GM12864 (cell line): ENCODE data around the gene MTG2.

ENCODE experiments used
- DNase-seq: peaks from one replicate; pipeline ENCODE4 v3.0.0-alpha.2; 2011; ENCODE audit warnings: low read depth
- H3K4me3 ChIP-seq: 2 replicates; pipeline ENCODE4 v1.5.1; 2011; ENCODE audit warnings: mild to moderate bottlenecking, low read depth, low read length, control low read depth
- CTCF ChIP-seq: IDR thresholded peaks from 2 replicates; pipeline ENCODE4 v1.5.1; 2011; ENCODE audit warnings: low read depth, mild to moderate bottlenecking, moderate library complexity, low read length, control low read depth, inconsistent platforms; ENCODE audit errors: missing control alignments

Gene MTG2

DNA sequence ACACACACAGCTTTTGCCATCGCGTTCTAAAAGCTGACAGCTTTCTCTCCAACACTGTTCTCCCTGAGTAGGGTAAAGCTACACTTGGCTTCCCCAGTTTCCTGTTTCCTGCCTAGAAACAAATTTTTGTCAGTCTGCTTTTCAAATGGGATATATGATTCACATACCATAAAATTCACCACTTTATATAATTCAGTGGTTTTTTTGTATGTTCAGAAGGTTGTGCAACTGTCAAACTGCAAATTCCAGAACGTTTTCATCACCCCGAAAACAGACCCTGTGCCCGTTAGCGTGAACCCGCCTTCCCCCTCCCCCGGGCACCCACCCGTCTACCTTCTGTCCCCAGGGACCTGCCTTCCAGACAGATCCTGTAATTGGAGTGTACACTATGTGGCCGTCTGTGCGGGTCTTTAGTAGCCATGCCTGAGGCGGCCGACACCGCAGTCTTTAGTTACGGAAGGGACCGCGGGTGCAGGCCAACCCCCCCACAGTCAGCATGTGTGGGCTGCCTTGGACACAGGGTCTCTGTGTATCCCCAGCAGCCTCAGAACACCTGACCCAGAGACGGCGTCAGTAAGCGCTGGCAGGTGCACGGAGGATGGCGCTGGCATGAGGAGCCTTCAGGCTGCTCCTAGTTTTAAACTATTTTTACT, 20.7 kb downstream of the MTG2 start:
- H3K4me3 ChIP-seq: no peak overlapping the region
- TF ChIP-seq CTCF: no peak
- no peak for DNase-seq

DNA sequence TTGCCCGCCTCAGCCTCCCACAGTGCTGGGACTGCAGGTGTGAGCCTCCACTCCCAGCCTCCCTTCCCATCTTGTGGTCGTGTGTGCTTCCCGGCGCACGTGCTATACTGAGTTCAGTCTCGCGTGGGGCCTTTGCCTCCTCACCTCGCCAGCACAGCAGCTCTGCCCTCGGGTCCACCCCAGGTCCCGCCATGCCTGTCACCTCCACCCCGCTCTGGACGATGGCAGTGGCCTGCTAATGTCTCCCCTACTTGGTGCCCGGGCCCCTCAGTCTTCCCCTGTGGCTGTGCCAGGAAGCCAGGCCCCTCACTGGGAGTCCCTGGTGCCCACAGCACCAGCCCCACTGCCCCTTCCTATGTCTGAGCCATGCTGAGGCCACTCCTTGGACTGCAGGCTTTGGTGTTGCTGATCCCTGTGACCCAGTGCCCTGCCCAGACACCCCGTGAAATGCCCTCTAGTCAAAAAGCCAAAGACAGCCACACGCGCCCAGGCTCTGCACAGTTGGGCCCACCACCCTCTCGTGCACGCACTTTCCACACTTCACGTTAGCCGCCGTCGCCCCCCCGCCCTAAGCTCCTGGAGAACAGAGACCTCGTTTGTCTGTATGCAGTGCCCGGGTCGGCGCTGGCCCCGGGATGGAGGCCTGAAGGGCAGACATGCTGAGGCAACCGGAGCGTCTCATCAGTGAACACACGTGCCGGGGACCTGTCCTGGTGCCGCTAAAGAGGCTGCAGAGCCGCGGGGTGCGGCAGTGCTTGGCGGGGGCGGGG, 23.0 kb downstream of the MTG2 start:
- no peak for TF ChIP-seq CTCF

GRCh38 chr20:62206388-62206775, 23.6 kb downstream of the MTG2 start:
- DNase-seq: no peak
- TF ChIP-seq CTCF: no peak
- no peak overlapping the region for H3K4me3 ChIP-seq

More for the DNA sequence above, 23.0 kb downstream of the MTG2 start:
- no peak for DNase-seq
- no peak overlapping the region for H3K4me3 ChIP-seq

- TF ChIP-seq CTCF: no peak
- DNase-seq: no peak
These were observed 25.4 kb downstream of the MTG2 start for GRCh38 chr20:62208061-62208794.

DNA sequence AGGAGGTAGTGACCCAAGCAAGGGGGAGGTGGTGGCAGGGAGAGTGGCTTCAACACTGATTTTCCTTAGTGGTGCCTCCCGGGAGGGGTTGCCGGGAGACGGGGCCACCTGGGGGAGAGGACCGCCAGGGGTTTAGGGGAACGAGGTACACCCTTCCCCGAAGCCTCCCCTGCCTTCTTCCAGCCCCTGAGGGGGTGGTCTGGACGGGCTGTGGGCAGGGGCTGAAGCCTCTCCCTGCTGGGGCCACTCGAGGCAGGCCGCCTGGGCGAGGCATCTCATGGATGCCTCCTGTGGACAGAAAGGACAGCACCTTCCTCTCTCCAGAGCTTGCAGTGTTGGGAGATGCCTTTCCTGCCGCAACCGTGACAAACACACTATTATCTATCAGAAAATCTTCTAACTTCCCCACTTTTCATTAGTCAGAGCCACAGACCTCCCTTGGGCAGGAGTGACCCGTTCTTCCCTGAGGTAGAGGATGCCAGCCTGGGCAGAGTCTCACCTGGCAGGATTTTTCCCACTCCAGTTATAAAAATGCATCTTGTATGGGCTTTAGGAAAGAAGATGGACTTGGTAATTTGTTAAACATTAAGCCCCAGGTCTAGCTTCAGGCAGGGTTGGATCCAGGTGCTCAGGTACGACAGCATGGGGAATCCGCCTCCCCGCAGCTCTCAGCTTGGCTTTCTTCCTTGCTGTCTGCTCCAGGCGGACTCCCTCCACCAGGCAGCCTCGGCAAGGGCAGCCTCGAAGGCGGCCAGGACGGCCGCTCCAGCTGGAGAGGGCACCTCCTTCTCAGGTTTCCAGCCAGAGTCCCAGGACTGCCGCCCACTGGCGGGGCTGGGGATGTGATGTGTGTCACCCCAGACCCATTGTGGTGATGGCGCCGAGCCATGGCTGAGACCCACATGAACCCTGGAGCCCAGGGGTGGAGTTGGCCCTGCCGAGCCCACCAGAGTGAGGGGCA, 26.2 kb downstream of the MTG2 start:
- no peak for DNase-seq
- TF ChIP-seq CTCF: no peak
- H3K4me3 ChIP-seq: no peak overlapping the region

More at GRCh38 chr20:62208061-62208794, 25.4 kb downstream of the MTG2 start:
- H3K4me3 ChIP-seq: no peak overlapping the region

- no peak overlapping the region for H3K4me3 ChIP-seq
These were observed 27.1 kb downstream of the MTG2 start for GRCh38 chr20:62209850-62210495.

More at GRCh38 chr20:62209850-62210495, 27.1 kb downstream of the MTG2 start:
- no peak for TF ChIP-seq CTCF
- DNase-seq: no peak
